GM12864 (cell line): ENCODE results near the gene CTSZ.
A peak's percentile ranks its signal among the peaks of the same experiment; 100 is the strongest.

Experiments used
- DNase-seq: peaks from one replicate; pipeline ENCODE4 v3.0.0-alpha.2; 2011; ENCODE audit warnings: low read depth
- H3K4me3 ChIP-seq: 2 replicates; pipeline ENCODE4 v1.5.1; 2011; ENCODE audit warnings: mild to moderate bottlenecking, low read depth, low read length, control low read depth
- CTCF ChIP-seq: IDR thresholded peaks from 2 replicates; pipeline ENCODE4 v1.5.1; 2011; ENCODE audit warnings: low read depth, mild to moderate bottlenecking, moderate library complexity, low read length, control low read depth, inconsistent platforms; ENCODE audit errors: missing control alignments

The CTSZ gene

DNA sequence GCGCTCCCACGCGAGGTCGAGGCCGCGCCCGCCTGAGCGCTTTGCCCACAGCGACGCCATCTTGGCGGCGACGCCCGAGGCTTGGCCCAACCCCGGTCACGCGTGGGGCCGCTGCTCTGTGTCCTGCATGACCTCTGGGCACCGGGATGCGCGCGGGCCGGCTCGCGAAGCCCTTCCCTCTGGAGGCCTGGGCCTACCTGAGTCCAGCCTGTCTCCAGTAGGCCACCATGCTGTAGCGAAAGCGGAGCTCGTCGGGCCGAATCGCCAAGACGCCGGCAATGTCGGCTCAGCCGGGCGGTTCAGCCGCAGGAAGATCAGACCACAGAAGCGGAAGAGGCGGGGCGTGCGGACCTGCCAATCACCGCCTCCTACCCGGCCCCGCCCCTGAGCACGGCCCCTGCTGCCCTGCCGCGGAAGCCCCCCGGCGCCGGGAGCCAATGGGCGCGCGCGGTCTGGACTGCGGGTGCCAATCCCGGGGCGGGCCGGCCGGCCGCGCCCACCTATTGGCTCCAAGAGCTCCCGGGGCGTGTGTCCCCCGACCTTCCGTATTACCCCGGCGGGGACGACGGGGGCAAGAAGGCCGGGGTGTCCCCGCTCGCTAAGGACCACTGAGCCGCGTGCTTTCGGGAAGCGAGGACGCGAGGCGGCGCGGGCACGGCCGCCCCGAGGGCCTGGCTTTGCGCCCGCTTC lies 25.1 kb upstream of the CTSZ start, which contains the start of gene ATP5F1E:
Gene ATP5F1E, minus strand, starts transcription at position 313 of the 690 bp plus-strand sequence. Its CDS starts 84 bp downstream, at position 229.
- peak within 1 kb of the TSS; percentile 97 for H3K4me3 ChIP-seq
- peak; percentile 82 for DNase-seq
- no peak for TF ChIP-seq CTCF

- no peak for DNase-seq
- H3K4me3 ChIP-seq, result peak overlapping the region; percentile 97
- no peak for TF ChIP-seq CTCF
Measured at GRCh38 chr20:59031564-59032022, 24.5 kb upstream of the CTSZ start.

- peak overlapping the region; percentile 97 for H3K4me3 ChIP-seq
- TF ChIP-seq CTCF, result no peak
- no peak for DNase-seq
Measured at GRCh38 chr20:59030911-59031563, 24.0 kb upstream of the CTSZ start.

- DNase-seq, result no peak
- no peak for TF ChIP-seq CTCF
- peak overlapping the region; percentile 26 for H3K4me3 ChIP-seq
Measured at GRCh38 chr20:59028812-59029211, 21.8 kb upstream of the CTSZ start.

DNA sequence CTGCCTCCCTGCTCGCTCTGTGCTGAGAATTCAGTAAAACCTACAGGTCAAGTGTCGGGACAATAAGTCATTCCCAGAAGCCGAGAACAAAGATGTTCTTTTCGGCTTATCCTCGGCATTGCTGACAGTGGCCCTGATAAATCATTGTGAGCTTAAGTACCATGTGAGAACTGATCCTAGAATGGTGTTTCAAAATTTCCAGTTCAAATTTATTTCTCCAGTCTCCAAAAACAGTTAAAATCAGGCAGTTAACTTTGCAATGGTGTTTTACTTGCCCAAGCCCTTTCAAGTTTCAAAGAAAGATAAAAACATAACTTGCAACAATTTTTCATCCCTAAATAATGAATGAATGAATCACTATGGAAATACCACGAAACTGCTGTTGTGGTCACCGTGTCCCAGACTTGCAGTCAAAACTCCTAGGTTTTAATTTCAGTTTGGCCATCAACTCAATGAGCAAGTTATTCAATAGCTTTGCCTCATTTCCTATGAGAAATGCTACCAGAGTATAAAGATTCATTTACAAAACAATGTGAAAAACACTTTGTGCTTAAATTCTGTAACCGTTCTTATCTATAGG lies 20.8 kb upstream of the CTSZ start:
- no peak for TF ChIP-seq CTCF
- no peak overlapping the region for H3K4me3 ChIP-seq
- DNase-seq, result no peak

DNA sequence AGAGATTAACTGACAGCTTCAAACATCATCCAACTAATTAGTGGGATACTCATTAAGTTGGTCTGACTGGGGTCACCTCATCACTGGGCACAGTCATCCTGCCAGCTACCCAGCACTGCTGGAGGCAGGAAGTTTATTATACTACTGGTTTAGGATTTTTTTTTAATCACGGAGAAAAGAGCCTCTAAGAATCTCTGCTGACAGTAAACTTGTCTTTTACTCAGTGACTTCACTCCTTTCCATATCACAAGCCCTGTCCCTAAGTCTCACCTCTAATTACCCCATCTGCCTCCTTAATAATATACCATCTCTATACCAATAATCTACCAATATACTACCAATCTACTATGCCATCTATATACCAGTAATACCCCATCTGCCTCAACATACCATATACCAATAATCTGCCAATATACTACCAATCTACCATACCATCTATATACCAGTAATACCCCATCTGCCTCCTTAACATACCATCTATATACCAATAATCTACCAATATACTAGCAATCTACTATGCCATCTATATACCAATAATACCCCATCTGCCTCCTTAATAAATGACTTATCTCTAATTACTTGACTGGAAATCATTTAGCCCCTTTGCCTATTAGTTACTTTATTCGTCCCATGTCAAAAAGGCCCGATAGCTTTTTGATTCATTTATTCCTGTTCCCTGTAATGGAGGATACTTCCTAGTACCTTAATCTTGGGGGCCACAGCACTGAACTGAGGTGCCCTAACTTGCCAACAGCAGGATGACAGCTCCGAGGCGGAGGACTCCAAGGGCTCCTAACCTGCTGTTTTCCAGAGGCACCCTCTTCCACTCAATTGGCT lies 20.1 kb upstream of the CTSZ start:
- H3K4me3 ChIP-seq, result no peak overlapping the region
- no peak for DNase-seq
- TF ChIP-seq CTCF, result no peak
